H1 (cell line): Measurements from ENCODE around the gene TNIK. TPM values are rescaled to one million over a fixed set of nuclear protein-coding genes. Genes with fewer than 3 reads are reported as not detected.

Experiments used
- CBX5 ChIP-seq: fragments of 300-800, 300-1000 bp; sonication (generic); IDR thresholded peaks from 2 replicates; pipeline ENCODE4 v1.7.1; 2016; ENCODE audit warnings: antibody characterized with exemption, low read length, low read depth
- FOSL1 ChIP-seq: IDR thresholded peaks from 2 replicates; pipeline ENCODE4 v1.6.1; 2011; ENCODE audit warnings: mild to moderate bottlenecking, low read depth, low read length, moderate library complexity; ENCODE audit not compliant: insufficient read depth
- HDAC2 ChIP-seq, 2 experiments: fragments of 300-600 bp in 1 of 2; sonication (generic) in 1 of 2; IDR thresholded peaks; 2 replicates each; pipeline ENCODE4 v1.6.1; 2011 to 2012; ENCODE audit warnings: low read depth in 2 of 2, low read length in 2 of 2, mild to moderate bottlenecking in 2 of 2, moderate library complexity in 2 of 2, borderline replicate concordance in 1 of 2, inconsistent platforms in 1 of 2
- KDM4A ChIP-seq: IDR thresholded peaks from one replicate; pipeline ENCODE4 v1.7.1; 2012; ENCODE audit warnings: low read depth, mild to moderate bottlenecking, moderate library complexity, low read length, inconsistent platforms; ENCODE audit not compliant: severe bottlenecking
- POU5F1 ChIP-seq: IDR thresholded peaks from 2 replicates; pipeline ENCODE4 v1.6.1; 2011; ENCODE audit warnings: low read depth, mild to moderate bottlenecking, low read length, moderate library complexity
- RAD21 ChIP-seq, 2 experiments: IDR thresholded peaks in 1 of 2; conservative IDR thresholded peaks in 1 of 2; 2 replicates each; pipeline ENCODE4 v1.6.1; 2011; ENCODE audit warnings: low read depth in 2 of 2, low read length in 2 of 2, improper control_type of control experiment in 1 of 2, inconsistent platforms in 1 of 2, mild to moderate bottlenecking in 1 of 2, moderate library complexity in 1 of 2
- SIN3A ChIP-seq, 2 experiments: IDR thresholded peaks in 1 of 2; conservative IDR thresholded peaks in 1 of 2; 2 replicates each; pipeline ENCODE4 v1.6.1; 2011 to 2012; ENCODE audit warnings: low read length in 2 of 2, improper control_type of control experiment in 1 of 2, low read depth in 1 of 2, mild to moderate bottlenecking in 1 of 2
- SP1 ChIP-seq: IDR thresholded peaks from 2 replicates; pipeline ENCODE4 v1.6.1; 2011; ENCODE audit warnings: low read depth, low read length
- SRF ChIP-seq: IDR thresholded peaks from 2 replicates; pipeline ENCODE4 v1.6.1; 2011; ENCODE audit warnings: mild to moderate bottlenecking, low read depth, low read length, moderate library complexity
- TAF7 ChIP-seq: optimal IDR thresholded peaks from 2 replicates; pipeline ENCODE3; 2011; ENCODE audit warnings: low read depth, mild to moderate bottlenecking, inconsistent platforms, low read length, moderate library complexity, borderline replicate concordance
- polyA plus RNA-seq, 7 experiments: library from polyadenylated mRNA; depleted of rRNA in 3 of 7; stranded (reverse) in 5 of 7; unstranded in 2 of 7; fragments of >200 nt in 5 of 7; fragments of 200-250 nt in 2 of 7; gene quantifications; 1 replicate in 5 of 7; 2 replicates in 1 of 7; 4 replicates in 1 of 7; pipeline versions ENCODE4 v1.2.1 to v1.2.3, GENCODE V29; 2011 to 2013; ENCODE audit warnings: missing spikeins in 2 of 7, mixed read lengths in 2 of 7
- total RNA-seq: library from RNA; stranded (reverse); fragmentation: NEBNext Ultra II Directional; extraction: Animal tissue kit (Norgen Biotek cat#: 25700); gene quantifications from 2 replicates; pipeline ENCODE4 v1.2.1, GENCODE V29; 2021

TNIK gene
- total and polyA plus RNA-seq, 2 of the 8 experiments (the other 6 are each of a cell fraction or from before 2014, with no cell fraction given): 7.4 to 42.0 TPM

GRCh38 chr3:171453180-171453886, 6.9 kb downstream of the TNIK start (continued):
- TF ChIP-seq KDM4A (peak; percentile 31), SP1 (0 out of 2 replicates have a peak, but pooled peaks have one; percentile 12), SIN3A (conservative IDR thresholded peaks at IDR 0.05 in 1 of 2, IDR thresholded peaks at IDR 0.05 in 1 of 2; ENCODE audit: low read depth in 1 of 2, low read length in 2 of 2) (peak in 1 of 2 experiments; percentile 34; a peak in 1 of 4 replicates), HDAC2 (IDR thresholded peaks at IDR 0.05; ENCODE audit: borderline replicate concordance in 1 of 2, low read depth in 2 of 2, low read length in 2 of 2) (0 out of 4 replicates have a peak, but pooled peaks of 1 of the 2 experiments have one; percentile 56), POU5F1 (no peak), SRF (no peak), CBX5 (no peak), FOSL1 (no peak), TAF7 (no peak), RAD21 (IDR thresholded peaks at IDR 0.05 in 1 of 2, conservative IDR thresholded peaks at IDR 0.05 in 1 of 2; ENCODE audit: low read depth in 2 of 2, low read length in 2 of 2) (peak; percentile 62 to 79)
